GM12873 (cell line): ENCODE data around the gene TVP23A.

Source experiments
- TF ChIP-seq, protein P1 (sequence below): IDR thresholded peaks from 2 replicates; pipeline ENCODE4 v1.5.1; 2012; ENCODE audit warnings: low read depth, mild to moderate bottlenecking, moderate library complexity, low read length, control low read depth; ENCODE audit not compliant: insufficient read depth; ENCODE audit errors: missing control alignments

The TVP23A gene

DNA sequence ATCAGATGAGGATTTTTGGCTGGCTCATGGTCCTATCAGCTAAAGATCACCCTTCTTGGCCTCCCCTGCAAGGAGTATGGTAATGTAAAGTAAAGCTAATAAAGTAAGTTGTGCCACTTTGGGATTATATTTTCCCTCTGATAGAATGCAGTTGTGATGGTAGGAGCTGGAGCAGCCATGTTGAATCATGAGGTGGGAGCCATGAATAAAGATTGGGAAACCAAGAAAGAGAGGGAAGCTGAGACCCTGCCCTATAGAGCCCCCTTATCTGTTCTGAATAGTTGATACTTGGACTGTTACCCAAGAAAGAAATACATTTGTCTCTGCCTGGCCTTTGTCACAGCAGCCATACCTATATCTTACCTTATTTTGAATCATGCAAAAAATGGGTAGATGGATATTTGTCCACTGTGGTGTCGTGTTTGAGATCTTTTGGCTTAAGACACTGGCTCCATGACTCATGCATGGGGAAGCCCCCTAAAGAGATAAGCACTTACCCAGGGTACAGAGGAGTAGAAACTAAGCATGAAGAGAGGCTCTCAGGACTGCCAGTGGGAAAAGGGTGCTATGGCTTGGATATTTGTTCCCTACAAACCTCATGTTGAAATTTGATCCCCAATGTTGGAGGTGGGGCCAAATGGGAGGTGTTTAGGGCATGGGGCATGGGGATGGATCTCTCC is 17.7 kb upstream of the TVP23A start:
- TF ChIP-seq, protein P1, sequence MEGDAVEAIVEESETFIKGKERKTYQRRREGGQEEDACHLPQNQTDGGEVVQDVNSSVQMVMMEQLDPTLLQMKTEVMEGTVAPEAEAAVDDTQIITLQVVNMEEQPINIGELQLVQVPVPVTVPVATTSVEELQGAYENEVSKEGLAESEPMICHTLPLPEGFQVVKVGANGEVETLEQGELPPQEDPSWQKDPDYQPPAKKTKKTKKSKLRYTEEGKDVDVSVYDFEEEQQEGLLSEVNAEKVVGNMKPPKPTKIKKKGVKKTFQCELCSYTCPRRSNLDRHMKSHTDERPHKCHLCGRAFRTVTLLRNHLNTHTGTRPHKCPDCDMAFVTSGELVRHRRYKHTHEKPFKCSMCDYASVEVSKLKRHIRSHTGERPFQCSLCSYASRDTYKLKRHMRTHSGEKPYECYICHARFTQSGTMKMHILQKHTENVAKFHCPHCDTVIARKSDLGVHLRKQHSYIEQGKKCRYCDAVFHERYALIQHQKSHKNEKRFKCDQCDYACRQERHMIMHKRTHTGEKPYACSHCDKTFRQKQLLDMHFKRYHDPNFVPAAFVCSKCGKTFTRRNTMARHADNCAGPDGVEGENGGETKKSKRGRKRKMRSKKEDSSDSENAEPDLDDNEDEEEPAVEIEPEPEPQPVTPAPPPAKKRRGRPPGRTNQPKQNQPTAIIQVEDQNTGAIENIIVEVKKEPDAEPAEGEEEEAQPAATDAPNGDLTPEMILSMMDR: no peak

DNA sequence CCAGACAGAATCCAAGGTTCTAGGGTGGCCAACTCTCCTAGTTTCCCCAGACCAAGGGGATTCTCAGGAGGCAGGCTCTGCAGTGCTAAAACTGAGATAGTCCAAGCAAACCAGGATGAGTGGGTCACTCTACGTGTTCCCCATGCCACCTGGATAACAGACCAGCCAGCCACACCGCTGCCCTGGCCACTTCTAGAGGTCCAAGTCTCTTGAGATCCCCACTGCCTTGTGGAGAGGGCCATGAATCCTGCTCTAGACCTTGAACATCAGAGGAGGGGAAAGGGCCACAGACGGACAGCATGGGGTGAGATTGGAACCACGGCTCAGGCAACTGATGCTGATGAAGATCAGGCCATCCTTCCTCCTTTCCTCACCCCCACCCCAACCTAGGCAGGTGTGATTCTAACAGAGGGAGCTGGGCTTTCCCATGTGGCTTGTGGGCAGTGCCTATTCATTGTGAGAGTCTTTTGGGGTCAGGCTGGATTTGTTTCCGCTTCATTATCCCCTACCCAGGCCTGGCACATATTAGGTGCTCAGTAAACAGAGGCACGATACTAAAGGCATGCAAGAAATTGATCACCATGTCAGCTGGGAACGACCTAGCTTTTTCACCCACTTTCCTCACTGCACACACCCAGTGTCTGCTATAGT is 16.8 kb upstream of the TVP23A start:
- TF ChIP-seq, protein P1: no peak

DNA sequence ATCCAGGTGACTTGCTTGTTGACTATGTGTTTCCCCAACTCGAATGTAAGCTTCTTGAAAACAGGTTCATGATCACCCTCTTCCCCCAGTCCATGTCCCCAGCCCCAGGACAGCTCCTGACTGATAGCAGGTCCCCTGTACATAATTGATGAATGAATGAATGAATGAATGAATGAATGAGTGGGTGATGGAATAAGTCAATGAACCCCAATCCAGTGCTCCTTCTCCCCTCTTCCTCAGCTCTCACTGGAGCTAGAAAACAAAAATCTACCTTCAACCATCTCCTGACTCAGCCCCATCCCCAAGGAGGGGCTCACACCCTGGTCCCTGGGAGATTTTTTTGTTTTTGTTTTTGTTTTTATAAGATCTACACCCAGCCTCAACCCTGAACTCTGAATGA is 16.2 kb upstream of the TVP23A start:
- TF ChIP-seq, protein P1: no peak

DNA sequence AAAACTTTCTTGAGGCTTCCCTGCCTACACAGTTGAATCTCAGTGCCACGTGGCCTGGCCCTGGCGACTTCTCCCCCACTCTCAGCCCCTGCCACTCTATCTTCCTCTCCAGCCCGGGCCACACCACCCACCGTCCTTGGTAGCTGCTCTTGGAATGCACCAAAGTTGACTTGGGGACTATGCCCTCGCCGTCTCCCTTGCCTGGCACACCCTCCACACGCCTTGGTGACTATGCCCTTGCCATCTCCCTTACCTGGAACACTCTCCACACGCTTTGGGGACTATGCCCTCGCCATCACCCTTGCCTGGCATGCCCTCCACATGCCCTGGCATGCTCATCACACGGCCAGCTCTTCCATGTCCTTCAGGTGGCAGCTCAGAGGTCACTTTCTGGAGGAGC is 15.5 kb upstream of the TVP23A start:
- TF ChIP-seq, protein P1: no peak

DNA sequence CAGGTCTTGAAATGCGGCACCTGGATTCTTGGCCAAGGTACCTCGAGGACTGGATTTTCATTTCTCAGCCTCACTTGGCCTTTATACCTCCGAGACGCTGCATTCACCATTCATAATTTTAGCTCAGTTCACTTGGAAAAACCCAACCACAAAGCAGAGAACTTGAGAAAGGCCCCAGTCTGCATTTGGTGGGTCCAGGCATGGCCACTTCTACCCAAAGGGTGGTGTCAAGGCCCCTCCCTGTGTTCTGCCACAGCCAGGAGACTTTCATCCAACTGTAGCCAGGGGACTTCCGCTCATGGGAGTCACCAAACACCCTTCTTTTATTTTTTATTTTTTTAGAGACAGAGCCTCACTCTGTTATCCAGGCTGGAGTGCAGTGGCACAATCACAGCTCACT is 14.7 kb upstream of the TVP23A start:
- TF ChIP-seq, protein P1: no peak

DNA sequence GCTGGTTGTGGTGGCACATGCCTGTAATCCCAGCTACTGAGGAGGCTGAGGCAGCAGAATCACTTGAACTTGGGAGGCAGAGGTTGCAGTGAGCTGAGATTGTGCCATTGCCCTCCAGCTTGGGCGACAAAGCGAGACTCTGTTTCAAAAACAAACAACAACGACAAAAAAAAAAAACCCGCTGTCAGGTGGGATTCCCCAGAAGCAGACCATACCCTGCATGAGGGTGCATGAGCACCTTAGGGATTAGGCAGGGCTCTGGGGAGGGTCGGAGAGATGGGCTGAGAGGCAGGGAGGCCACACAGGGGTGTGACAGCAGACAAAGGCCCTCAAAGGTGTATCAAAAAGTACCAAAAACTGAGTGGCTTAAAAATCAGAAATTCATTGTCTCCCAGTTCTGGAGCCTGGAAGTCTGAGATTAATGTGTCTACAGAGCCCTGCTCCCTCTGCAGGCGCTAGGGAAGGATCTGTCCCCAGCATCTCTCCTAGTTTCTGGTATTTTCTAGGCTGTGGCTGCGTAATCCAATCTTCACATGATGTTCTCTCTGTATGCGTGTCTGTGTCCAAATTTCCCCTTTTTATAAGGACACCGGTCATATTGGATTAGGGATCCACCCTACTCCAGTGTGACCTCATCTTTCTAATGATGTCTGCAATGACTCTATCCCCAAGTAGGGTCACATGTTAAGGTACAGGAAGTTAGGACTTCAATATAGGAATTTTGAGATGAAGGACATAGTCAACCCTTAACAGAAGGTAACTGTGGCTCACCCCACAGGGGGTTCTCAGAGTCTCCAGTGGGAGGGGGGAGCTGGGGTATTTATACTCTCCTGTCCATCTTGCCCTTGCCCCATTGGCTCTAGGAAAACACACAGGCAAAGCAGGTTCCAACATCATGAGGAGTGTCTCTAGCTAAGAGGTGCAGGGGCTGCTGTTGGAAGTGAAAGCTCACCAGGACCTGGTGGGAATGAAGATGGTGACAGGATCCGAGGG is 13.6 kb upstream of the TVP23A start:
- TF ChIP-seq, protein P1: no peak
